Measurements from ENCODE around the gene ICE1.
"Not testable (repeated sequence)": the region's sequence is repeated elsewhere in the genome, so short reads cannot be mapped to it uniquely, and the experiment has no call there.

ICE1 gene

DNA sequence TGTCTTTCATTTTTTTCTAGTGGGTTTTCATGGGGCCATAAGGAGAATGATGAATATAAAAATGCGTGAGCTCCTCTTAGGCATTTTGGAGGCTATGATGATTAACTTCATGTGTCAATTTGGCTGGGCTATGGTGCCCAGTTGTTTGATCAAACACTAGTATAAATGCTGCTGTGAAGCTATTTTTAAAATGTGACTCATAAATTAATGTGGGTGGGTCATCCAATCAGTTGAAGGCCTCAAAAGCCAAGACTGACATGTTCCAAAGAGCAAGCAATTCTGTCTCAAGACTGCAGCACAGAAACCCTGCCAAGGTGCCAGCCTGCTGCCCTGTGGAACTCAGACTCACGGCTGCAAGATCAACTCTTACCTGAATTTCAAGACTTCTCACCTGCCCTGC, 24.4 kb upstream of the ICE1 start:
- no peak for DNase-seq (ENCODE audit: low read depth)

DNA sequence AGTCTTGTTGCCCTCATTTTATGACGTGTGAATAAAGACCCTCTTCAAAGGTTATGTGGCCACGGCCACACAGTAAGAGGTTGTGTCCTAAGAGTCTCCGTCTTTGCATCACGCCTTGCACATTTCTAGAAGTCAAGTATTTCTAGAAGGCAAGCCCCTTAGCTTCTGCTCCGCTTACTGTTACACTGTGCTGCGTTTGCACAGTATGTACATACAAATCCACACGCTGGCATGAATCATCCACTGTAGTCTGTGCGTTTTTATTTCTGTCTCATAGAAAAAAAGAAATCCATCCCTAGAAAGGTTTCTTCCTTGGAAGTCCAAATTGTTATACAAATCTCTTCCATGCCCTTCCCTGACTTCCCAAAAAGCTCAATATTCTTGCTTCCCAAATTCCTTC, 21.4 kb upstream of the ICE1 start:
- DNase-seq (ENCODE audit: low read depth), result no peak

- no peak for DNase-seq (ENCODE audit: low read depth)
Observed at GRCh38 chr5:5403741-5404140, 18.7 kb upstream of the ICE1 start.

GRCh38 chr5:5404381-5404780, 18.1 kb upstream of the ICE1 start:
- DNase-seq (ENCODE audit: low read depth), result no peak

- DNase-seq (ENCODE audit: low read depth), result no peak
Observed at GRCh38 chr5:5405441-5405840, 17.0 kb upstream of the ICE1 start.

- no peak for DNase-seq (ENCODE audit: low read depth)
Observed at GRCh38 chr5:5407924-5408323, 14.6 kb upstream of the ICE1 start.

DNA sequence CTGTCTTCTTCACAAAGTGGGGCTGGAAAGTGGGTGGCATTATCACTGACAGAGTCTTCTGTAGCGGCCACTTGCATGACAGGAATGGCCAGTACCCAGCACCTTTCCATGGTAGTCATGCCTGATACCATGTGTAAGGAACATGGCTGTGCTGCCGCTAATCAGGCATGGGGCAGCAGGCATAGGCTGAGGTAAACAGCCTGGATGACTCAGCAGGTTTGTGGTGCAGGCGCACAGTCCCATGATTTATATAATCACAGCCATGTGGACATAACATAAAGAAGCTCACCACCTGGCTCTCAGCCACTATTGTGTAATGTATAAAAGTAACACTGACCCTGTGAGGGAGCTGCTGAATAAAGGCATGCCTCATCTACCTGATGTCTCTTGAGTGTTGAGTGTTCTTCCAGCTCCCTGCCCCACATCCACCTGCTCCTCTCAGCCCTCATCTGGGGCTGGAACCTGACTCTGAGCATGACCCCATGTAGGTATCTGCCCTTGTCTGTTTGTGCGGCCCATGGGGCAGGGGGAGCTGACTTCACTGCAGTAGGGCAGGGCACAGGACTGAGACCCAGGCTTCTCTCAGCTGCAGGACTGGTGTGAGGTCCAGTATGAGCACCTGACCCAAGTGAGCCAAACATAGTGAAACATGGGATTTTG, 13.2 kb upstream of the ICE1 start:
- DNase-seq (ENCODE audit: low read depth), result no peak

- DNase-seq (ENCODE audit: low read depth), result not testable (repeated sequence)
Observed at GRCh38 chr5:5413856-5414255, 8.6 kb upstream of the ICE1 start.

GRCh38 chr5:5414999-5415398, 7.5 kb upstream of the ICE1 start:
- no peak for DNase-seq (ENCODE audit: low read depth)

GRCh38 chr5:5416733-5417132, 5.7 kb upstream of the ICE1 start:
- DNase-seq (ENCODE audit: low read depth), result no peak

DNA sequence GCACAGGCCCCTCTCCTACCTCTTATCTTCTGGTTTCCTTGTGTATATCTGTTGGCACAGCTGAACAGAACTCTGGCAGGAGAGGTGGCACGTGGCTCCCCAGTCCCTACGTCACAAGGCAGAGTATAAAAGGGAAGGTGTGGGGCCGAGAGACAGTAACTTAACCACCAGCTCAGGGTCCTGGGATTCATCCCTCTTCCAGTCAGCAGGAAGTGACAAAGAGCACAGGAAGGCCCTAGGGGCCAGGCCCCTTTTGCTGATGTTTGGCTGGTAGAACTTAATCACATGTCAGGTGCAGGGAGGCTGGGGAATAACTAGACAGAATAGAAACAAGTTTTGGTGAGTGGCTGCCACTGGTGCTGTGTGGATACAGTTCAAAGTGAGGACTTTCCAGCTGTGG, 4.5 kb upstream of the ICE1 start:
- no peak for DNase-seq (ENCODE audit: low read depth)

DNA sequence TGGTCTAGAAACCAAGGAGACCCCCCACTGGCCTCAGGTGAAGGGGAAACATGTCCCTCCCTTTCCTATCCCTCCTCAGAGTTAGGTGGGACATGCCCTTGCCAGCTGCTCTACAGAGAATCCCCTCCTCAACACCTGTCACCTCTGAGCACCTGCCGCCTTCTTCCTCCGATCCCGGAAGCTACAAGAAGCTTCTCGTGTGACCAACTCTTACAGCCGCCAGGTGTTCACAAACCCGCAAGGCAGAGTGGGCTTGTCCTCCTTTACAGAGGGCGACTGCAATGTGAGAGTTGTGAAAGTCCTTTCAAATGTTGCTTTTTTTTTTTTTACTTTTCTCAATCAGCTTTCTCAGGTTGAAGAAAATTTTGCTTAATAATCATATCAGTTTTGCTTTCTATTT, 3.7 kb upstream of the ICE1 start:
- no peak for DNase-seq (ENCODE audit: low read depth)

- DNase-seq (ENCODE audit: low read depth), result no peak
Observed at GRCh38 chr5:5419291-5420210, 2.9 kb upstream of the ICE1 start.

- no peak for DNase-seq (ENCODE audit: low read depth)
Observed at GRCh38 chr5:5420251-5420650, 2.2 kb upstream of the ICE1 start.

DNA sequence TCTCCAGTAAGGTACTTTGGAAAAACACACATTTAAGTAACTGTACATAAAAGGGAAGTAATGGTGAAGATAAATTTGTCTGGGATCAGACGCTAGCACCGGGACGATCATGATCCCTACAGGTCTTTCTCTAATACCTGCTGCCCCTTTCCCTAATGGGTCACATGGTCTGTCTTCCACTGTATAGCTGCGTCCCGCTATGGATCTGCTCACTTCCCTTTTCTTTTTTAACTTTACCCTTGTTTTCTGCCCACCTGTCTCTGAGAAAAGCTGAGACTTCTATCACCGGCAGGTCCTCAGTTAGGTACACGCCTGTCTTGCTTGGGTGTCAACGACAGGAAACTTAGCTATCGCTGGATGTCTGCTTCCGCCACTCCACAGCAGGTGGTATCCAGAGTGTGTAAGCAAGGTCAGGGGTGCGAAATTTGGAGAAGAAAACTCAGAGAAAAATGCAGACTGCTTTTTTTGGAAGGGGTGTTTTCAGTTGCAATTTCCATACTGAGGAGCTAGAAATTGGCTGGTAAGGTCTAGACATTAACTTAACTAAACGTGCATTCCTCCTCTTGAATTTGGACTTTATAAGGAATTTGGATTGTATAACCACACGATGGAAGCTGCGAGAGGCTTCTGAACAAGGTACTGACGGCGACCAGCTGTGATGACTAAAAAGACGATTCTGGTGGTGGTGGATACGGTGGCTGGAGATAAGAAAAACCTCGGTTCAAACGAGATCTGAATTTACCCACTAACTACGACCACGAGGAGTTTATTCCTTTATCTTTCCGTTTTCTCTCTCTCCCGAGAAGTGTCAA, 1.1 kb upstream of the ICE1 start:
- no peak for DNase-seq (ENCODE audit: low read depth)

GRCh38 chr5:5422819-5423515, 490 bp downstream of the ICE1 start:
- DNase-seq (ENCODE audit: low read depth), result no peak

DNA sequence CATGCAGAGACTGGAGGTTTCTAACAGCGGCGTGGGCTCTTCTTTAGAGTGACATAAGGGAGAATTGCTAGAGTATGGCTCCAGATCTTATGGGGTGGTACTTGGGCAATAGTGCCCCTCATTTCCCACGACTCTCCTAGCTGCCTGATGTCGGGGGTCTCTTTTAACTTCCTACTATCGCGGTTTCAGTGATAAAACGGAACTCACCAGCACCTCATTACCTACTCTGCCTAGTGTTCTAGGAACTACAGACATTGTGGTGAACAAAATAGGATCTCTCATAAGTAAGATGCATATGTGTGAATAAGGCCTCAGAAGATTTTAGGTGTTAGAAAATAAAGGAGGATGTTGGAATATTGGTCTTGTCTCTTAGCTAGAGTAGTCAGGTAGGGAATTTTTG, 1.1 kb downstream of the ICE1 start:
- no peak for DNase-seq (ENCODE audit: low read depth)

- no peak for DNase-seq (ENCODE audit: low read depth)
Observed at GRCh38 chr5:5424736-5425135, 2.3 kb downstream of the ICE1 start.

GRCh38 chr5:5430136-5430535, 7.7 kb downstream of the ICE1 start:
- no peak for DNase-seq (ENCODE audit: low read depth)

- DNase-seq (ENCODE audit: low read depth), result no peak
Observed at GRCh38 chr5:5432020-5432707, 9.7 kb downstream of the ICE1 start.

GRCh38 chr5:5436203-5436760, 13.8 kb downstream of the ICE1 start:
- no peak for DNase-seq (ENCODE audit: low read depth)
